ENCODE results near the gene TTC7B.

DNA sequence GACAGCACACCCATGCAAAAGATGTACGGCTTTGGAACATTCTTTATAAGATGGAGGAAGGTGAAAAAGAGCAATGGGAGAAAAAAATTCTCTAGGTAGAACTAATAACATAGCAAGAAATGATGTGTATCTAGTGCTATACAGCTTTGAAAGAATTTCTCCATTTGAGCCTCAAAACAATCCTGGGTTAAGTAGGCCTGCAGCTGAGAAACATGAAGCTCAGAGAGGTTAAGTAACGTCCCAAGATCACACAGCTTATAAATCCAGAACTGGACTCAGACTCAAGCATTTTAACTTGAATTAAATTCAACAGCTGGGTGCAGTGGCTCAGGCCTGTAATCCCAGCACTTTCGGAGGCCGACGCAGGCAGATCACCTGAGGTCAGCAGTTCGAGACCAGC lies 32.9 kb downstream of the TTC7B start:
- TF ChIP-seq, protein P1, sequence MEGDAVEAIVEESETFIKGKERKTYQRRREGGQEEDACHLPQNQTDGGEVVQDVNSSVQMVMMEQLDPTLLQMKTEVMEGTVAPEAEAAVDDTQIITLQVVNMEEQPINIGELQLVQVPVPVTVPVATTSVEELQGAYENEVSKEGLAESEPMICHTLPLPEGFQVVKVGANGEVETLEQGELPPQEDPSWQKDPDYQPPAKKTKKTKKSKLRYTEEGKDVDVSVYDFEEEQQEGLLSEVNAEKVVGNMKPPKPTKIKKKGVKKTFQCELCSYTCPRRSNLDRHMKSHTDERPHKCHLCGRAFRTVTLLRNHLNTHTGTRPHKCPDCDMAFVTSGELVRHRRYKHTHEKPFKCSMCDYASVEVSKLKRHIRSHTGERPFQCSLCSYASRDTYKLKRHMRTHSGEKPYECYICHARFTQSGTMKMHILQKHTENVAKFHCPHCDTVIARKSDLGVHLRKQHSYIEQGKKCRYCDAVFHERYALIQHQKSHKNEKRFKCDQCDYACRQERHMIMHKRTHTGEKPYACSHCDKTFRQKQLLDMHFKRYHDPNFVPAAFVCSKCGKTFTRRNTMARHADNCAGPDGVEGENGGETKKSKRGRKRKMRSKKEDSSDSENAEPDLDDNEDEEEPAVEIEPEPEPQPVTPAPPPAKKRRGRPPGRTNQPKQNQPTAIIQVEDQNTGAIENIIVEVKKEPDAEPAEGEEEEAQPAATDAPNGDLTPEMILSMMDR (IDR thresholded peaks at IDR 0.05; ENCODE audit: low read depth, low read length) = no peak
- TF ChIP-seq POLR2A (IDR thresholded peaks at IDR 0.05; ENCODE audit: extremely low read depth, insufficient read length) (no peak), MYC (IDR thresholded peaks at IDR 0.05; ENCODE audit: low read depth, low read length) (no peak)

All from NB4 (cell line).